SHP77 treated with DMSO at 0.1 percent for 48 hours (cell line): ENCODE measurements around the gene SNX1.
"Not testable (repeated sequence)": the region's sequence is repeated elsewhere in the genome, so short reads cannot be mapped to it uniquely, and the experiment has no call there.

Source experiments
- DNase-seq: peaks from one replicate; lab custom pipeline; 2025; lab: John Stamatoyannopoulos, UW

Gene SNX1

GRCh38 chr15:64073496-64073895 lies 22.3 kb upstream of the SNX1 start:
- not testable (repeated sequence) for DNase-seq

- DNase-seq, result no peak
Measured at GRCh38 chr15:64082757-64083156, 13.0 kb upstream of the SNX1 start.

- DNase-seq, result no peak
Measured at GRCh38 chr15:64089543-64090280, 6.1 kb upstream of the SNX1 start.

GRCh38 chr15:64090527-64090926 lies 5.3 kb upstream of the SNX1 start:
- DNase-seq, result no peak

- peak; percentile 3 for DNase-seq
Measured at GRCh38 chr15:64092075-64092820, 3.5 kb upstream of the SNX1 start.

GRCh38 chr15:64092864-64093626 lies 2.7 kb upstream of the SNX1 start:
- DNase-seq, result peak; percentile 29

- DNase-seq, result peak; percentile 98
Measured at GRCh38 chr15:64093627-64094417, 2.0 kb upstream of the SNX1 start, which contains the start of gene CIAO2A. Gene CIAO2A, minus strand, starts transcription at chr15:64093838. Its CDS starts 70 bp downstream, at chr15:64093768.

- no peak for DNase-seq
Measured at GRCh38 chr15:64095431-64095794, 369 bp upstream of the SNX1 start.

- DNase-seq, result no peak
Measured at GRCh38 chr15:64096668-64097384, 1.0 kb downstream of the SNX1 start.

GRCh38 chr15:64099379-64099778 lies 3.6 kb downstream of the SNX1 start:
- DNase-seq, result no peak

GRCh38 chr15:64100958-64101357 lies 5.2 kb downstream of the SNX1 start:
- DNase-seq, result no peak

GRCh38 chr15:64102497-64102896 lies 6.7 kb downstream of the SNX1 start:
- no peak for DNase-seq

- no peak for DNase-seq
Measured at GRCh38 chr15:64105113-64105704, 9.4 kb downstream of the SNX1 start.

GRCh38 chr15:64107337-64107736 lies 11.6 kb downstream of the SNX1 start:
- no peak for DNase-seq

GRCh38 chr15:64110108-64110701 lies 14.4 kb downstream of the SNX1 start:
- not testable (repeated sequence) for DNase-seq

- DNase-seq, result no peak
Measured at GRCh38 chr15:64110950-64111678, 15.3 kb downstream of the SNX1 start.

GRCh38 chr15:64111679-64112050 lies 15.9 kb downstream of the SNX1 start:
- no peak for DNase-seq

GRCh38 chr15:64112073-64112772 lies 16.4 kb downstream of the SNX1 start:
- no peak for DNase-seq

- DNase-seq, result no peak
Measured at GRCh38 chr15:64112904-64113303, 17.1 kb downstream of the SNX1 start.
